ENCODE data around the gene TFF1.

TFF1 gene

GRCh38 chr21:42387164-42387563, 20.8 kb upstream of the TFF1 start:
- TF ChIP-seq FOXP2 (optimal IDR thresholded peaks at IDR 0.05; ENCODE audit: borderline replicate concordance, extremely low read depth, extremely low read length, insufficient read depth) (no peak), SIN3A (IDR thresholded peaks at IDR 0.05; ENCODE audit: borderline replicate concordance, insufficient read depth, low read length) (no peak), TAF1 (IDR thresholded peaks at IDR 0.05; ENCODE audit: borderline replicate concordance, insufficient read depth, low read length) (no peak), POLR2AphosphoS5 (IDR thresholded peaks at IDR 0.05; ENCODE audit: low read depth, low read length) (no peak), REST (IDR thresholded peaks at IDR 0.05; ENCODE audit: insufficient read depth in 1 of 2, low read depth in 2 of 2, low read length in 2 of 2) (no peak)

GRCh38 chr21:42386034-42386591, 19.8 kb upstream of the TFF1 start:
- TF ChIP-seq TAF1 (IDR thresholded peaks at IDR 0.05; ENCODE audit: borderline replicate concordance, insufficient read depth, low read length) (no peak), SIN3A (IDR thresholded peaks at IDR 0.05; ENCODE audit: borderline replicate concordance, insufficient read depth, low read length) (no peak), POLR2AphosphoS5 (IDR thresholded peaks at IDR 0.05; ENCODE audit: low read depth, low read length) (no peak), REST (IDR thresholded peaks at IDR 0.05; ENCODE audit: insufficient read depth in 1 of 2, low read depth in 2 of 2, low read length in 2 of 2) (no peak), FOXP2 (optimal IDR thresholded peaks at IDR 0.05; ENCODE audit: borderline replicate concordance, extremely low read depth, extremely low read length, insufficient read depth) (no peak)

GRCh38 chr21:42385619-42386018, 19.3 kb upstream of the TFF1 start:
- TF ChIP-seq REST (IDR thresholded peaks at IDR 0.05; ENCODE audit: insufficient read depth in 1 of 2, low read depth in 2 of 2, low read length in 2 of 2) (no peak), SIN3A (IDR thresholded peaks at IDR 0.05; ENCODE audit: borderline replicate concordance, insufficient read depth, low read length) (no peak), TAF1 (IDR thresholded peaks at IDR 0.05; ENCODE audit: borderline replicate concordance, insufficient read depth, low read length) (no peak), FOXP2 (optimal IDR thresholded peaks at IDR 0.05; ENCODE audit: borderline replicate concordance, extremely low read depth, extremely low read length, insufficient read depth) (no peak), POLR2AphosphoS5 (IDR thresholded peaks at IDR 0.05; ENCODE audit: low read depth, low read length) (no peak)

GRCh38 chr21:42384989-42385388, 18.7 kb upstream of the TFF1 start:
- TF ChIP-seq SIN3A (IDR thresholded peaks at IDR 0.05; ENCODE audit: borderline replicate concordance, insufficient read depth, low read length), result no peak
- TF ChIP-seq POLR2AphosphoS5 (IDR thresholded peaks at IDR 0.05; ENCODE audit: low read depth, low read length), result no peak
- no peak for TF ChIP-seq FOXP2 (optimal IDR thresholded peaks at IDR 0.05; ENCODE audit: borderline replicate concordance, extremely low read depth, extremely low read length, insufficient read depth)
- TF ChIP-seq REST (IDR thresholded peaks at IDR 0.05; ENCODE audit: insufficient read depth in 1 of 2, low read depth in 2 of 2, low read length in 2 of 2), result no peak
- TF ChIP-seq TAF1 (IDR thresholded peaks at IDR 0.05; ENCODE audit: borderline replicate concordance, insufficient read depth, low read length), result no peak
